ENCODE measurements around the gene DPEP3. TPM values are rescaled to one million over a fixed set of nuclear protein-coding genes. Genes with fewer than 3 reads are reported as not detected.

Gene DPEP3
- total RNA-seq, 1 experiment from 2014 or later, result 1.6 TPM

DNA sequence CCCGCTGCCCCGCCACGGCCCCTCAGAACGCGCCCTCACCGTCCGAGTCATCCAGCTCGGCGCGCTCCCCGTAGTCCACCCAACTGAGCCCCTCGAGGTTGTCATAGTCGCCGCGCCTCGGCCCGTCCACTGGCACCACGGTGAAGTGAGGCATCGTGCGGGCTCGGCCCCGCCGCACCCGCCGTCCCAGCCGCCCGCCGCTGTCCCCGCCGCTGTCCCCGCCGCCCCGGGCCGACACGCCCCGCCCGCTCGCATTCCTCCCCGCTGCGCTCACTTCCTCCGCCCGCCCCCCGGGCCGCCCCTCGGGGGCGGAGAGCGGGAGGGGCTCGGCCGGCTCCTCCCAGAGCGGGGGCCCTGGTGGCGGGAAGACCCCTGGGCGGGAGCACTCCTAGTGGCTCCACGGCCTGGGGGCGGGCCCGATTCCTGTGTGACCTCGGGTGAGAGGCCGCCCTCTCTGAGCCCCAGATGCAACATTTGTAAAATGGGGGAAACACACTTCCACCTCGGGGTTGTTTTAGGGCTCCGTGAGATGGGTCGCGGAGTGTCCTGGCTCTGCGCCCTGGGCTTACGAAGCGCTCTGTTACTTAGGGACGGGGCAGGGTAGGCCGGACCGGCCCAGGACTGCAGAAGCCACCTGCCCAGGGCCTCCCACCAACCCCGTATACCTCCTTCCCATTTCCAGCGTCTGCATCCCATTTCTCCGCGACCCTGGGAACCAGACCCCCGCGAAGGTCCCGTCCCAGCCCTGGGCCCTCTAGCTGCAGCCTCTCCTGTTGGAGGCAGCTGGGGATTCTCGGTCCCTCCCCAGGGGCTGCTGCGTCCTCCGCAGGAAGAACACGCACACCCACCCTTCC, 11.7 kb downstream of the DPEP3 start, which contains the start of gene SLC12A4 (continued):
- TF ChIP-seq ZNF512 (CRISPR knock-in tag; IDR thresholded peaks at IDR 0.05; ENCODE audit: borderline replicate concordance) (no peak), CREB1 (CRISPR knock-in tag; IDR thresholded peaks at IDR 0.05) (no peak), ELF4 (CRISPR knock-in tag; IDR thresholded peaks at IDR 0.05; ENCODE audit: low read depth) (no peak), NR1H2 (CRISPR knock-in tag; IDR thresholded peaks at IDR 0.05) (no peak), ZNF317 (CRISPR knock-in tag; IDR thresholded peaks at IDR 0.05; ENCODE audit: borderline replicate concordance, low read depth) (no peak), FOXP1 (CRISPR knock-in tag; IDR thresholded peaks at IDR 0.05; ENCODE audit: borderline replicate concordance) (no peak), TEAD4 (CRISPR knock-in tag; IDR thresholded peaks at IDR 0.05) (no peak), ZNF263 (CRISPR knock-in tag; IDR thresholded peaks at IDR 0.05; ENCODE audit: low read depth) (peak; percentile 94), PRRX2 (CRISPR knock-in tag; IDR thresholded peaks at IDR 0.05) (no peak), ZNF396 (CRISPR knock-in tag; IDR thresholded peaks at IDR 0.05; ENCODE audit: borderline replicate concordance) (no peak), ATF6 (CRISPR knock-in tag; IDR thresholded peaks at IDR 0.05) (no peak), ATF1 (CRISPR knock-in tag; IDR thresholded peaks at IDR 0.05) (no peak), FOXK1 (CRISPR knock-in tag; IDR thresholded peaks at IDR 0.05) (peak; percentile 26; the same call in 1 of the 2 replicates), HMGXB4 (CRISPR knock-in tag; IDR thresholded peaks at IDR 0.05) (peak; percentile 23; the same call in 1 of the 2 replicates), ETV6 (CRISPR knock-in tag; IDR thresholded peaks at IDR 0.05) (no peak; the same call in 1 of the 2 replicates)
- TF ChIP-seq, protein P1, sequence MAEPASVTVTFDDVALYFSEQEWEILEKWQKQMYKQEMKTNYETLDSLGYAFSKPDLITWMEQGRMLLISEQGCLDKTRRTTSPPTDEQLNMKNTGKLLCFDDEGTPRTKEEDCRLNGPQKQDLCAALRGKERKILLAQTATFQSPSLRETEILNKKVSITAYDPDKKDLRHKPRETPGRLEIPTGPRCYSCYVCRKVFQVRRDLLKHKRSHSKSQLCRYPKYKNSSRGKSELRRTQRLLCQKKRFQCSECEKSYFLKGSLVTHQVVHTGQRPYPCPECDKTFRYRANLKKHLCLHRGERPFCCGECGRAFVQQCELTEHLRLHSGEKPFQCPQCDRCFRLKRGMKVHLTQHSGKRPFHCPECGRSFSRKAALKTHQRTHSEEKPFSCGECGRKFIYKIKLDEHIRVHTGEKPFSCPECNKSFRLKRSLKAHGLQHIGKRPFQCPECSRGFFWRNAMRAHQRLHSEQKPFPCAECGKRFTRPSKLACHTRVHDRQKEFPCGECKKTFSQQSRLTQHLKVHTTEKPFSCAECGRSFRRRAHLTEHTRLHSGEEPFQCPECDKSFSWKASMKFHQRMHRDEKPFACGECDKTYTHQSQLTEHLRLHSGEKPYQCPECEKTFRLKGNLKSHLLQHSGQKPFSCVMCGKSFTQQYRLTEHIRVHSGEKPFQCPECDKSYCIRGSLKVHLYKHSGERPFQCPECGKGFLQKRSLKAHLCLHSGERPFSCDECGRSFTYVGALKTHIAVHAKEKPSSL (CRISPR knock-in tag; conservative IDR thresholded peaks at IDR 0.05), result no peak
- TF ChIP-seq, protein P2, sequence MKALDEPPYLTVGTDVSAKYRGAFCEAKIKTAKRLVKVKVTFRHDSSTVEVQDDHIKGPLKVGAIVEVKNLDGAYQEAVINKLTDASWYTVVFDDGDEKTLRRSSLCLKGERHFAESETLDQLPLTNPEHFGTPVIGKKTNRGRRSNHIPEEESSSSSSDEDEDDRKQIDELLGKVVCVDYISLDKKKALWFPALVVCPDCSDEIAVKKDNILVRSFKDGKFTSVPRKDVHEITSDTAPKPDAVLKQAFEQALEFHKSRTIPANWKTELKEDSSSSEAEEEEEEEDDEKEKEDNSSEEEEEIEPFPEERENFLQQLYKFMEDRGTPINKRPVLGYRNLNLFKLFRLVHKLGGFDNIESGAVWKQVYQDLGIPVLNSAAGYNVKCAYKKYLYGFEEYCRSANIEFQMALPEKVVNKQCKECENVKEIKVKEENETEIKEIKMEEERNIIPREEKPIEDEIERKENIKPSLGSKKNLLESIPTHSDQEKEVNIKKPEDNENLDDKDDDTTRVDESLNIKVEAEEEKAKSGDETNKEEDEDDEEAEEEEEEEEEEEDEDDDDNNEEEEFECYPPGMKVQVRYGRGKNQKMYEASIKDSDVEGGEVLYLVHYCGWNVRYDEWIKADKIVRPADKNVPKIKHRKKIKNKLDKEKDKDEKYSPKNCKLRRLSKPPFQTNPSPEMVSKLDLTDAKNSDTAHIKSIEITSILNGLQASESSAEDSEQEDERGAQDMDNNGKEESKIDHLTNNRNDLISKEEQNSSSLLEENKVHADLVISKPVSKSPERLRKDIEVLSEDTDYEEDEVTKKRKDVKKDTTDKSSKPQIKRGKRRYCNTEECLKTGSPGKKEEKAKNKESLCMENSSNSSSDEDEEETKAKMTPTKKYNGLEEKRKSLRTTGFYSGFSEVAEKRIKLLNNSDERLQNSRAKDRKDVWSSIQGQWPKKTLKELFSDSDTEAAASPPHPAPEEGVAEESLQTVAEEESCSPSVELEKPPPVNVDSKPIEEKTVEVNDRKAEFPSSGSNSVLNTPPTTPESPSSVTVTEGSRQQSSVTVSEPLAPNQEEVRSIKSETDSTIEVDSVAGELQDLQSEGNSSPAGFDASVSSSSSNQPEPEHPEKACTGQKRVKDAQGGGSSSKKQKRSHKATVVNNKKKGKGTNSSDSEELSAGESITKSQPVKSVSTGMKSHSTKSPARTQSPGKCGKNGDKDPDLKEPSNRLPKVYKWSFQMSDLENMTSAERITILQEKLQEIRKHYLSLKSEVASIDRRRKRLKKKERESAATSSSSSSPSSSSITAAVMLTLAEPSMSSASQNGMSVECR (CRISPR knock-in tag; IDR thresholded peaks at IDR 0.05; ENCODE audit: borderline replicate concordance), result no peak
- TF ChIP-seq, protein P3, sequence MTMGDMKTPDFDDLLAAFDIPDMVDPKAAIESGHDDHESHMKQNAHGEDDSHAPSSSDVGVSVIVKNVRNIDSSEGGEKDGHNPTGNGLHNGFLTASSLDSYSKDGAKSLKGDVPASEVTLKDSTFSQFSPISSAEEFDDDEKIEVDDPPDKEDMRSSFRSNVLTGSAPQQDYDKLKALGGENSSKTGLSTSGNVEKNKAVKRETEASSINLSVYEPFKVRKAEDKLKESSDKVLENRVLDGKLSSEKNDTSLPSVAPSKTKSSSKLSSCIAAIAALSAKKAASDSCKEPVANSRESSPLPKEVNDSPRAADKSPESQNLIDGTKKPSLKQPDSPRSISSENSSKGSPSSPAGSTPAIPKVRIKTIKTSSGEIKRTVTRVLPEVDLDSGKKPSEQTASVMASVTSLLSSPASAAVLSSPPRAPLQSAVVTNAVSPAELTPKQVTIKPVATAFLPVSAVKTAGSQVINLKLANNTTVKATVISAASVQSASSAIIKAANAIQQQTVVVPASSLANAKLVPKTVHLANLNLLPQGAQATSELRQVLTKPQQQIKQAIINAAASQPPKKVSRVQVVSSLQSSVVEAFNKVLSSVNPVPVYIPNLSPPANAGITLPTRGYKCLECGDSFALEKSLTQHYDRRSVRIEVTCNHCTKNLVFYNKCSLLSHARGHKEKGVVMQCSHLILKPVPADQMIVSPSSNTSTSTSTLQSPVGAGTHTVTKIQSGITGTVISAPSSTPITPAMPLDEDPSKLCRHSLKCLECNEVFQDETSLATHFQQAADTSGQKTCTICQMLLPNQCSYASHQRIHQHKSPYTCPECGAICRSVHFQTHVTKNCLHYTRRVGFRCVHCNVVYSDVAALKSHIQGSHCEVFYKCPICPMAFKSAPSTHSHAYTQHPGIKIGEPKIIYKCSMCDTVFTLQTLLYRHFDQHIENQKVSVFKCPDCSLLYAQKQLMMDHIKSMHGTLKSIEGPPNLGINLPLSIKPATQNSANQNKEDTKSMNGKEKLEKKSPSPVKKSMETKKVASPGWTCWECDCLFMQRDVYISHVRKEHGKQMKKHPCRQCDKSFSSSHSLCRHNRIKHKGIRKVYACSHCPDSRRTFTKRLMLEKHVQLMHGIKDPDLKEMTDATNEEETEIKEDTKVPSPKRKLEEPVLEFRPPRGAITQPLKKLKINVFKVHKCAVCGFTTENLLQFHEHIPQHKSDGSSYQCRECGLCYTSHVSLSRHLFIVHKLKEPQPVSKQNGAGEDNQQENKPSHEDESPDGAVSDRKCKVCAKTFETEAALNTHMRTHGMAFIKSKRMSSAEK (CRISPR knock-in tag; IDR thresholded peaks at IDR 0.05; ENCODE audit: borderline replicate concordance), result no peak

Measured in WTC11 (cell line).